HG03196 (cell line): ENCODE measurements around the gene MPST.

Experiments
- ATAC-seq: cut with Tn5 transposase; IDR thresholded peaks from one replicate; pipeline ENCODE4 v1.9.1; 2021; ENCODE audit not compliant: unreplicated experiment

Gene MPST

DNA sequence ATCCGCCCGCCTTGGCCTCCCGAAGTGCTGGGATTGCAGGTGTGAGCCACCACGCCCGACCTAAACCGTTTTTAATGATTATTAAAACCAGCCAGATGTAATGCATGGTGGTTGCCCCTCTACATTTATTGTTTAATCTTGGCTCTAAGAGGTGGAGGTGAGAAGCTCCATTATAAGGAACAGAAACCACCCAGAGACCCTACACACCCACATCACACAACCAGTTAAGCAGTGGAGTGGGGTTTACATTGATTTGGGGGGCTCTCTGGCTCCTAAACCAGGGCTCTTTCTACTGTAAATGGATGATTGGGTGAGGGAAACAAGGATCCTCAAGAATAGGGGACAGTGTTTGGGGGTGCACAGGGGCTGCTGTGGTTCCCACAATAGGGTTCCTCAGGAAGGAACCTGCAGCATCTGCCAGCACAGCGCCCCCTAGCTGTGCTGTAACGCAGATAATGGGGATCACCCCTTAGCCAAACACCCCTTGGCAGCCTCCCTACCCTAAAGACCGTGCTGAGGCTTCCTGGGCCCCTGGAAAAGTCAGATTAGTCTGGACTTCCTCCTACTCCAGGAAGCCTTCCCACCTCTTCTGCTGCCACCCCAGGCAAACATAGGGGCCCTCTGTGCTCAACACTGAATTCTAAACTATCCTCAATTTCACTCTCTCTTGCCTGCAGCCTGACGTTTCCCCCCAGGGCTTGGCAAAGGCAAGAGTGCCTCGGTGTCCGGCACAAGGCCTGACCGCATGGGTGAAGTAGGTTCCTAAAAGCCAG lies 2.4 kb downstream of the MPST start:
- ATAC-seq, result no peak

GRCh38 chr22:37022483-37023337 lies 3.2 kb downstream of the MPST start:
- ATAC-seq, result no peak

DNA sequence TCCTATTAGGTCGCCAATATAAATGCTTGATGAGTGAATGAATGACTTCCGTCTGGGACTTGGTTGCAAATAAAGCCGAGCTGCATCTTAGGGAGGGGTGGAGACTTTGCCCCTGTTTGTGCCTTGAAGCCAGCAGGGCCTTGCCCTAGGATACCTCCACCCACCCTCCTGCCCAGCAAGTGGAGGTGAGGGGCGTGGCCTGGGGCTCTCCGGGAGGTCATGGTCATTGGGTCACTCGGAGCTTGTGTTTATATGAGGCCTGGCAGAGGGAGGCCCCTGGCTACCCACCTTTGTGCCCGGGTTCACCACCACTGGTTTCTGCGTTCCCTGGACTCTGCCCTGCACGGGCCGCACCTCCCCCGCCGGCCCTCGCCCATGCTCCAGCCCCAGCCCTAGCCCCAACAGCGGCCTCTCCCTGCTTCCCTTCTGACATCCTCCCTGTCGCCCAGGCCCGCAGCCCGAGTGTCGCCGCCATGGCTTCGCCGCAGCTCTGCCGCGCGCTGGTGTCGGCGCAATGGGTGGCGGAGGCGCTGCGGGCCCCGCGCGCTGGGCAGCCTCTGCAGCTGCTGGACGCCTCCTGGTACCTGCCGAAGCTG lies 4.3 kb downstream of the MPST start:
- ATAC-seq, result no peak

- no peak for ATAC-seq
These were observed 5.0 kb downstream of the MPST start for GRCh38 chr22:37024339-37025157.

DNA sequence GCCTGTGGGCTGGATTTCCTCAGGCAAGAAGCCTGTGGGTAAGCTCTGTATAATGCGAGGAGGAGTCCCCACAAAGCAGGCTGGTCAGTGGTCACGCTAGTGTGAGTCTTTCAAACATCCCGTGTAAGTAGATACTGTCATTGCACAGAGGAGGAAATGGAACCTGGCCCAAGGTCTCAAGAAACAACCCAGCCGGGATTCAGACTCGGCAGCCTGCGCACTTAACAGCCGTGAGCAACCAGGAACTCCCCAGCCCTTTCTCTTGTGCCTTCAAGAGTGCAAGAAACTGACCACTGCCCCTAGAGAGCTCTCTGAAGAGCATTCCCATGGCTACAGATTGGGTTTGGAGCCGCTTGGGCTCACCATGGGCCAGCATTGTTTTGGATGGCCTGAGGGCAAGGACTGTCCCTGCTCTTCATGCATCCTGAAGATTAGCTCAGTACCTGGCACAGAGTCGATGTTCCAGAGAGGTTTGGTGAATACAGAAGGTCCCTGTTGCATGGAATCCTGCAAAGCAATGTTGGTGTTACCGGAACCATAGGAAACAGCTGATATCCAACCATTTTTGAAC lies 6.0 kb downstream of the MPST start:
- no peak for ATAC-seq

GRCh38 chr22:37026325-37026724 lies 6.8 kb downstream of the MPST start:
- ATAC-seq, result no peak

GRCh38 chr22:37027556-37027955 lies 8.0 kb downstream of the MPST start:
- ATAC-seq, result no peak

- no peak for ATAC-seq
These were observed 9.4 kb downstream of the MPST start for GRCh38 chr22:37028692-37029674.

GRCh38 chr22:37030560-37031281 lies 11.2 kb downstream of the MPST start:
- ATAC-seq, result no peak

DNA sequence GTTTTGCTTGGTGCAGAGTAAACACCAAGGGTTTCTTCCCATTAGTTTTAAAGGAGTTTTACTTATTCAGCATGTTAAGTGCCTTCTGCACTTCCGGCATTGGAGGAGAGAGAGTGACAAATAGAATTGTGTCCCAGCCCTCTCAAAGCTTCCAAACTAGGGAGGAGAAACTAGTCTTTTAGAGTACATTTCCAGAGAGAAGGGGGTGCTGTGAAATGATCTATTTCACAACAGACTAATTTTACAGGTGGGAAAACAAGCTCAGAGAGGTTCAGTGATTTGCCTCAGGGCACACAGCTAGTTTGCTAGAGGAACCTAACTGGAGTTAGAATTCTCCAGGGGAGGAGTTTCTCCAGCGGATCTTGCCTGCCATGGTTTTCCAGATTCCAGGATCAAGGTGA lies 12.6 kb downstream of the MPST start:
- ATAC-seq, result no peak

- no peak for ATAC-seq
These were observed 13.3 kb downstream of the MPST start for GRCh38 chr22:37032535-37033460.

DNA sequence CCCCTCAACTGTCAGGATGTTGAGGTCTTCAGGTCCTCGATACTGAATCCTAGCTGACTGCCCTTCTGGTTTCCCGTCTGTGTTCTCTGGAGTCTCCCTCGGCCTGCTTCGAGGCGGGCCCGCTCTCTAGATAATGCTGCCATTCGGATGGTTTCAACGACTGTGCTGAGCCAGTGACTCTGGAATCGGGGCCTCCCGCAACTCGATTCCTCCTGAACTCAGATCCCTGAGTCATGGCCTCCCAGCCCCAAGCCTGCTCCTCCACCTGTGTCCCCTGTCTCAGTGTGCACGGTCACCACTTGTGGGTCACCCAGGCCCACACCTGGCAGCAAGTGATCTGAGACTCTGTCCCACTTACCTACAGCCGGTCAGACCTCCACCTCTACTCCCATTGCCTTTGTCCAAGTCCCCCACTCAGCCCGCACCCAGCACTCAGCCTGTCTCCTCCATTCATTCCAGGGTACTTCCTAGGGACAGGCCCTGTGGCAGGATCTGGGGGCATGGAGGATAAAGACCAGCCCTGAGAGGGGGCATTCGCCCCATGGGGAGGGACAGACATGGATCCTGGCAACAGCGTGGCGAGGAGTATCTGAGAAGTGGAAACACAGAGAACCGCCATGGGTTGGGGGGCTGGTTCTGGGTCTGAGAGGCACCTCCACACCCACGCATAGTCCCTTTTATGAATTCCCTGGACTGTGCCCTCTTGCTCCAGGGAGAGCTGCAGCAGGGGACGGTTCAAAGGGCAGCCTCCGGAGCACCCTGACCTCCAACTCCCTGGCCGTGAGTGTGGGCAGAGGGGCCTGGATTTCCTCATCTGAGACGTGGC lies 14.3 kb downstream of the MPST start:
- ATAC-seq, result no peak

- ATAC-seq, result no peak
These were observed 17.3 kb downstream of the MPST start for GRCh38 chr22:37036655-37037377.

GRCh38 chr22:37037669-37038068 lies 18.1 kb downstream of the MPST start:
- ATAC-seq, result no peak

DNA sequence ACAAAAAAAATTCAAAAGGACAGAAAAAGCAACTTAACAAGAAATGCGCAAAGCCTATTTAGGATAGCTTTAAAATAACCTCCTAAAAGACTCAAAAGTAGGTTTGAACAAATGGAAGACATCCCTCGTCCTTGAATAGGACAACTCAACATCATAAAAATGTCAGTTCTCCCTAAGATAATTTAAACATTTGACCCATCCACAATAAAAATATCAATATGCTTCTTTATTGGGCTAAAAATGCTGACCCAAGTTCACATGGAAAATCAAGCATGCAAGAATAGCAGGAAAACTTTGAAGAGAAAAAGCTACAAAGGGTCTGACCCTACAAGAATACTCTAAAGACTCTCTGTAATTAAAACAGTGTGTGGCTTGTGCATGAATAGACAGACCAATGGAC lies 19.9 kb downstream of the MPST start:
- ATAC-seq, result no peak

DNA sequence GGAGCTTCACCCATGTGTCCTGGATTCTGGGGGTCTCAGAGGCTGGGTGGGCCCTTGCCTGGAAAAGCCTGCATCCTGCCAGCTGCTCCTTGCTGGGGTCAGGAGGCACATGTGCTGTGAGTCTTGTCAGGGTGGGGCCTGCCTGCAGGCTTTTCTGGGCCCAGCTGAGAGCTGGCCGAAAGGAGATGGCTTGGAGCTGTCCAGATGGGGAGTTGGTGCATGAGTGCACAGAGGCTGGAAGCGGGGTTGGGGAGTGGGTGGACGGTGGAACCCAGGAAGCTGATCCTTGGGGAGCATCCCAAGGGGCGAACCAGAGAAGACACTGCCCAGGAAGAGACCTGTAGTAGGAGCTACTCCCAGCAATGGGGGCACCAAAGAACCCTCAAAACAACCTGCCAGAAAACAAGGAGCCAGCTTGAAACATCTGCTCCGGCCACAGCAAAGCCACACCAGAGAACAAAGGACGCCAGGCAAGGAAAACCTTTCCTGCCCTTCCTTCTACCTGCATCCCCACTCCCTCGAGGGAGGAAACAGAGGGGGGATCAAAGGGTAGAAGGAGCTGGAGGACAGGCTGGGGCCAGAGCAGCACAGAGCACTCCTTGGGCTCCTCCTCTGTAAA lies 23.8 kb downstream of the MPST start:
- ATAC-seq, result no peak
